HG02571 (cell line): ENCODE measurements around the gene JAG2.

ENCODE experiments used
- ATAC-seq: cut with Tn5 transposase; IDR thresholded peaks from one replicate; pipeline ENCODE4 v1.9.1; 2021; ENCODE audit warnings: mild to moderate bottlenecking, moderate library complexity; ENCODE audit not compliant: unreplicated experiment

JAG2 gene

DNA sequence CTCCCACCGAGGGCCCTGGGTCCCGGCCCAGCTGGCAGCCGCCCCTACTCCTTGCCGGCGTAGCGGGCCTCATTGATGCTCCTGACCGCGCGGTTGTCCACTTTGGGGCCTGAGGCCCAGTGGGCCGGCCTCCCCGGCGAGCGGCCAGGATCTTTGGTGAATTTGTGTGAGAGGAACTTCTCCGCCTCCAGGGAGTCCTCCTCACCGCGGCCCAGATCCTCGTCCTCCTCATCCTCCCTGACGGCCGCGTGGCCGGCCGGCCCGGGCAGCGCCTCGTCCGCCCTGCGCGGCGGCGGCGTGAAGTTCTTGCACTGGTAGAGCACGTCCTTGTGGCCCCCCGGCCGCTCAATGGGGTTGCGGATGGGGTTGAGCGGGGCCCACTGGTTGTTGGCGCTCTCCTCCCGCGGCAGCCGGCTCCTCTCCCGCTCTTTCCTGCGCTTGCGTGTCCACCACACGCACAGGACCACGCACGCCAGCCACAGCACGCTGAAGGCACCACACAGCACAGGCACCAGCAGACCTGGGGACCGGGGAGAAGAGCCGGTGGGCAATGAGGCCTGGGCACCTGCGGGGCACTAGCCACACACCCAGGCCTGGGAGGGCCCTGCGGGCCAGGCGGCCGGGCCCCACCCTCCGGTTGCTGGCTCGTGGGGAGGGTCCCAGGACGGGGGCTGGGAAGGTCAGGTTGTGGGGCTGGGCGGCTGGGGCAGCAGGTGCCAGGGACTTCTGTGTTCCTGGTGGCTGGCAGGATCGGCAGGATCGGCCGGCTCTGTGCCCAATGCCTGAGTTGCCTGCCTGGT is 25.7 kb downstream of the JAG2 start:
- ATAC-seq, result no peak

DNA sequence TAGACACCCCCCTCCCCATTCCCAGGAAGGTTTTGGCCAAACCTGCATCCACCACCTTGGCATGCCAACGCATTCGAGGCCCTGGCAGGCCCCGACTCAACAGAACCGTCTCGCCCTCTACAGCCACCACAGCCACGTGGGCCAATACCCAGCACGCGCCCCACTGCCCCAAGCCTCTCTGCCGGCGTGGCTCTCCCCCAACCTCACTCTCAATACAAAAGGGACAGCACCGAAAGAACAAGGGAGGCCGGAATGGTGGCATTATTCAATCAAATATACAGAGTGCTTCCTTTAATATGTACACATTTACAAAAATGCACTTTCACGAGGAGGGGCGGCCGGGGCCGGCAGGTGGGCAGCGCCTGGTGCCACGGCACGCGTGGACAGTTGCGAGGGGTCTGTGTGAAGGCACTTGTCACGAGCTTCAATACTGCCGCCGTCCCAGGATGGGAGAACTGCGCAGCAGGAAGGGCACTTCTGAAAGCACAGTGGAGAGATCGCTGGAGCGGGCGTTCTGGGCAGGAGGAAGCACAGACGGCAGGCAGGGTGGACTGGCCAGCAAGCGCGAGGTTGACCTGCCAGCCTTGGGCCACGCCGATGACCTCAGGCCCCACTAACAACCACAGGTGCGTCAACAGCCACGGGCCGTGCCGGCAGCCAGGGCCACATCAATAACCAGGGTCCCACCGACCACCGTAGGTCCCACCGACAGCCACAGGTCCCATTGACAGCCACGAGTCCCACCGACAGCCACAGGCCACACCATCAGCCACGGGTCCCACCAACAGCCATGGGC is 26.9 kb downstream of the JAG2 start:
- ATAC-seq, result no peak

DNA sequence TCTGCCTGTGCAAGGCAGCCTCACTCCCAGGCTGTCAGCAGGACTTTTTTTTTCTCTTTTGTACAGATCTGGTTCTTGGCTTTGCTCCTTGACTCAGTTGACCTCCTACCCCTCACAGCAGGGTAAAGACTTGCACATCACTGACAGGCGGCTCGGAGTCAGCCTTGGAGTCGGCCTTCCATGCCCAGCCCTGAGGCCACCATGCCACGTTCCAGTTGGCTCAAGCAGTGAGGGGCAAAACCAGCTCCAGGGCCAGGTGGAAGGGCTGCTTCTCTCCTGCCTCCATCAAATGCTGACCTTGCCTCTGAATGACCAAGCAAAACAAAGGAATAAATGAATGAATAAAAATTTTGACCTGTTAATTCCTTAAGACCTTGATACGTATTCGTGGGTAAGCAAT is 27.6 kb downstream of the JAG2 start:
- ATAC-seq, result no peak

DNA sequence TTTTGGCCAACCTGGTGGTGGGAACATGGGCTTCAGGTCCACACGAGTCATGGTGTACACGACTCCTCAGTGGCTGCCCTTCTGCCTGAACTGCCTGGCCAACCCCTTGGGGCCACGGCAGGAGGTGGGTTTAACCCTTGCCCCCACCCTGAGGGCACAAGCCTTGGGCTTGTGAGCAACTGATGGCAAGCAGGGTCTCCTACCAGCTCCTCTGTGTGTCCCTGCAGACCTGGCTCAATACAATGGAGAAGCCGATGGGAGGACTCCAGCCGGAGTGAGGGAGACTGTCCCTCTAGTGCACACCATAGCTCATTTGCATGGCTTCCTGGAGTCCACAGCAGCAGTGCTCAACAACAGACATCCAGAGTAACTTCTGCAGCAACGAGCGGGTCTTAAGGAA is 28.0 kb downstream of the JAG2 start:
- no peak for ATAC-seq

DNA sequence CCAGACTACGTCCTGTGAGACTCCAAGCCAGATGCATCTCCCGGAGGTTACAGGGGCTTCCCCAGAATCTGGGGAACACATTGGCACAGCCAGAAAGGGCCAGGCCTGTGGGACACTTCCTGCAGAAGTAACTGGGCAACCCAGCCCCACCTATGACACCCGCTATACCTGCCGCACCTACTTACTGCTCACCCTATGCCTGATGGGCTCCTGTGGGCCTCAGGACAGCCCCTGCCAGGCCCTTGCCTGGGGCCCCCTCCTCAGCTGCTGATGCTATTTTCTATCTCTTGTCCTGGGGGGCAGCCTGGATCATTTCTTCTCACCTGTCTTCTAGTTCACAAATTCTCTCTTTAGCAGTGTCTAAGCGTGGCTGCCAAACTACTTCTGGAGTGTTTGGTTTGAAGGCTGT is 28.7 kb downstream of the JAG2 start:
- ATAC-seq, result no peak

DNA sequence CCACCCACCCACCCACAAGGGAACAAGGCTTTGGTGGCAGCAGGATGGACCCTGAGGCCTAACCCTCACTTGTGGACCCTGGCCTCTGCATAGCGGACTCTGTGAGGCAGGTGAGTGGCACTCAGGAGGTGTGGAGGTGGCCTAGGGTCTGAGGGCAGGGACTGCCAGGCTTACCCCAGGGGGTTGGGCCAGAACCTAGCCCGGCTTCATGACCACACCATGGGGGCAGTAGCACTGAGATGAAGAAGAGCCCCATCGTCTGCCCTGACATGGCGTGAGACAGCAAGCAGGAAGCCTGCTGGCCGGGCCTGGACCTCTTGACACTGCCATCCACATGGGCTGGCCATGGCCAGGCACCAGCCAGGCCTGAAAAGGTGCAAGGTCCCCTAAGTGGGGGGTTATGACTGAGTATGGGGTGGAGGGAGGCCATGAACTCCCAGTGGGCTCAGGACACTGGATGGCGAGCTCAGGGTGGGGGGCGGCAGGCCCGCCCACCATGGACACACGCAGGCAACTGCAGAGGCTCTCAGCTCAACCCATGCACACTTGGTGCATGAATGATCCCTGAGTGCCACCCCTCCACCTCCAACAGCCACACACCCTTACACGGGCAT is 29.3 kb downstream of the JAG2 start:
- ATAC-seq, result no peak

DNA sequence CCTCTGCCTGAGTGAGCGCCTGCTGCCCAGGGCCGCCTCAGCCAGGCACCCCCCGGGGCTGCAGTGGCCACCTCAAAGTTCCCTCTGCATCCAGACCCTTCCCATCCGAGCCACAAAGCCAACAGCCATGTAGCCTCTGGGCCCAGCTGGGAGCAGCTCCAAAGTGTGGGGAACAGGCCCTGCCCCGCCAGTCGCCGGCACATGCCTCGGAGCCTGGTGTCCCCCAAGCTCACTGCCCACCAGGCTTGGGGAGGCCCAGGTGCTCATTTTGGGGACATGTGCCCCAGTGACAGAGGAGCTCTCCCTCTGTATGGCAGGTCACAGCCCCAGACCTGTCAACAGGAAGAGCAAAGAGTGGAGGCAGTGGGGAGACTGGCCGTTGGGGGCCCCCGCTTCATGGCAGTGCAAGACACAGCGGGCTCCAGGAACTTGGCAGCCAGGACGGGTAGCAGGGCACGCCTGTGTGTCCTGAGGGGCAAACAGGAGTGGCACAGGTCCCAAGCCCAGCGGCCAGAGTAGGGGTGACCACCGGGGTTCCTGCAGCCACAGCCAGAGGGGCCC is 29.9 kb downstream of the JAG2 start:
- no peak for ATAC-seq

DNA sequence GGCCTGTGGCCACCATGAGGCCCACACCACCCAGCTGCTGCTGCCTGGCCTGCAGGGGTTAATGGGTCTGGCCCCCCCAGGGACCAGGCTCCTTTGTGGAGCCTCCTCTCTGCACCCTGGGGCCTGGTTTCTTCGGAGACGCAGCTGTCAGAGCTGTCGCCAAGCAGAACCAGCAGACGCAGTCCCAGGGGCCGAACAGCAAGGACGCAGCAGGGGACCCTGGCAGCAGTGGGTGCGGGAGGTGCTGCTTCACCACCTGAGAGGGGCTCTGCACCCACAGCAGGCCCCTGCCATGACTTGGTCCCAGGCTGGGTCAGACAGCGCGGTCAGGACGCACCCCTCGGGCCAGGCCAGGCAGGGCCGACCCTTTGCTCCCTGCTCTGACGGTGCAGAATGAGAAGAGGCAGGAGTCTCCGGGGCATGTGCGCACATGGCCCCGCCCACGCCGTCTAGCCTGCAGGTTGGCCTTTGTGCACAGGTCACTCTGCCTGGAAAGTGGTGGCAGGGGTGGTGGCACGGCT is 30.5 kb downstream of the JAG2 start:
- no peak for ATAC-seq

DNA sequence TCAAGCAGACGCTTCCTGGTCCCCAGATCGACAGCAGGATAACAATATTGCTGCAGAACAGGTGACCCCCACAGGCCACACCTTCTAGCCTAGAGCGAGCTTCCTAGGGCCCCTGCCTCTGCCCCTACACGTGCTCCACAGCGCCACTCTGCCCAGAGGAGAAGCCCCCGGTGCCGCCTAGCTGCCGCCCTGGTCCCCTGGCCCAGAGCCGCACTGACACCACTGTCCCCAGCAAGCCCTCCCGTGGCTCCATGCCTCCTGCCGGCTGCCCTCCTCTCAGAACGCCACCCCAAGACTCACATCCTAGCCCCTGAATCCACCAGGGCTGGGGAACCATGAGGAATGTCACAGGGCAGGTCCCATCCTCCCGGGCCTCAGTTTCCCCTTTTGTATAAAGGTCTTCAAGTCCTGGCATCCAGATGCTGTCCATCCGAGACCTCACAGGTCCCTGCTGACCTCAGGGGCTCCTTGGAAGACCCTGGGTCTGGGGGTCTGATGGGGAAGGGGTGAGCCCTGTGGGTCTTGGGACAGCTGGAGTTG is 31.0 kb downstream of the JAG2 start:
- no peak for ATAC-seq

DNA sequence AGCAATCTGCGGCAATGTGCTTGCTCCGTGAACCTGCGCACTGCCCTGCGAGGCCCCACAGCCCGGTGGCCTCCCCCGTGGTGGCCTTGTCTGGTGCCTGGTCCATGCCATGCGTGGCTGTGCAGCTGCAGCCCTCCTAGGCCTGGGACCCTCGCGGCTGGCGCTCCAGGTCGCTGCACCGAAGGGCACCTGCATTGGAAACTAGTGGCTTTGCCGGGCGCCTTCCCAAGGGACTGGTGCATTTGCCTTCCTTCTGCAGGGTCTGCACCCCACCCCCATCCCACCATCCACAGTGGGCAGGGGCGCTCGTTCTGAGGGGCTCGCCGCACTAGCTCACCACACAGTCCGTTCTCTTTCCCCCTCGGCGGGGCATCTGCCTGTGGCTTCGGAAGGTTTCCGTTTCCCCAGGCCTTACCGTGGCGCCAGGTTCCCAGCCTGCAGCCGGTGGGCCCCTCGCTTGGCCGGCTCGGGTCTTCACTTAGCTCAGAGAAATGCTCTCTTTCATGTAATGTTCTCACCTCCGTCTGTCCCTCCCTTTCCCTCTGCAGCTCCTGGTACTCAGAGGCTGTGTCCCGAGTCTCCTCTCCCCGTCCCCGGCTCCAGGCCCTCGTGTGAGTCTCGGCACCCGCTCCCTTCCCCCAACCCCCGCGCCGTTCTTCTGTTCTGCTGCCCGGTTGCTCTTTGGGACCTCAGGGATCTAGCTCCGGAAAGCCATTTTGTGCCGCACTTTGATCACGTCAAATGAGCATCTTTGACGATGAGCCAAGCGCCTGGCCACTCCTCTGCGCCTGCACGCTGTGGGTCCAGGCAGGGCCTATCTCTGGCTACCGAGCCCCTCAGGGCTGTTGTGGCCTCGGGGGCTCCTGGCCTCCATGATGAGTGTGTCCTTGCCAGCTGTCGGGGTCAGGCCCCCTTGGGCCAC is 31.9 kb downstream of the JAG2 start:
- ATAC-seq, result no peak

DNA sequence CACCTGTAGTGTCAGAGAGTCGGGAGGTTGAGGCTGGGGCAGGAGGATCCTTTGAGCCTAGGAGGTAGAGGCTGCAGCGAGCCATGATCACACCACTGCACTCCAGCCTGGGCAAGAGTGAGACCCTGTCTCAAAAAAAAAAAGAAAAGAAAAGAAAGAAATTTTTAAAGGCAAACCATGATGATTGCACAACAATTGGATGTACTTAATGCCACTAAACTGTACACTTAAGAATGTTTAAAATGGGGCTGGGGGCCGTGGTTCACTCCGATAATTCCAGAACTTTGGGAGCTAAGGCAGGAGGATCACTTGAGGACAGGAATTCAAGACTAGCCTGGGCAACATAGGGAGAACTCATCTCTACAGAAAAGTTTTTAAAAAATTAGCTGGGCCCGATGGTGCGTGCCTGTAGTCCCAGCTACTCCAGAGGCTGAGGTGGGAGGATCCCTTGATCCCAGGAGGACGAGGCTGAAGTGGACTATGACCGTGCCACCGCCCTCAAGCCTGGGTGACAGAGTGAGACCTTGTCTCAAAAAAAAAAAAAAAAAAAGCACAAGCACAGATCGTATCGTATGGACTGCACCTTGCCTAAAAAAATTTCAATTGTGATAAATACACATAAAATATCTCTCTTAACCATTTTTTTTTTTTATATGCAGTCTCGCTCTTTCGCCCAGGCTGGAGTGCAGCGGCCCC is 32.7 kb downstream of the JAG2 start:
- ATAC-seq, result no peak

DNA sequence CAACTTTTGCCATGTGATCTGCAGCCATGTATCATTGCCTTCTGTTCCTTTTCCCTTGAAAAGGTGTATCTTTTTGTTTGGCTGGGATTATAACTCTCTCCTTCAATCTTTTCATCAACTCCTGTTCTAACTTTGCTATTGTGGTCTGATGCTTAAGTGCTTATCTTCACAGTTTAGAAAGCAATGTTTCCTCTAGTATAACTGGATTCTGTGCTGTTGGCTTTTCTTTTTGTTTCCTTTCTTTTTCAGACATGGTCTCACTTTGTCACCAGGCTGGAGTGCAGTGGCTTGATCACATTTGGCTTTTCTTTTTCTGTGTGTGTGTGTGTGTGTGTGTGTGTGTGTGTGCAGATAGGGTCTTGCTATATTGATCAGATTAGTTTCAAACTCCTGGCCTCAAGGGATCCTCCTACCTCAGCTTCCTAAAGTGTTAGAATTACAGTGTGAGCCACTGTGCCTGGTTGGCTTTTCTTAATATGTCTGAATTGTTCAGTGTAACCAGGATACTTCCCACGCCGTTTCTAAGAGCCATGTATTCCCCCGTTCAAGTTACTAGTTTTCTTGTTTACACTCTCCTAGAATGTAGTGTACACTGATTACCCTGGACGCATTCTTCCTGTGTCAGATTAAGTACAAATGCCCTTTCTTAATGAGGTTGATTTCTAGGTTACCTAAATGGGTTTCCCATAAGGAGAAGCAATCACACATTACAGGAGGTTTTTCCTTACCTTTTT is 35.5 kb downstream of the JAG2 start:
- no peak for ATAC-seq

DNA sequence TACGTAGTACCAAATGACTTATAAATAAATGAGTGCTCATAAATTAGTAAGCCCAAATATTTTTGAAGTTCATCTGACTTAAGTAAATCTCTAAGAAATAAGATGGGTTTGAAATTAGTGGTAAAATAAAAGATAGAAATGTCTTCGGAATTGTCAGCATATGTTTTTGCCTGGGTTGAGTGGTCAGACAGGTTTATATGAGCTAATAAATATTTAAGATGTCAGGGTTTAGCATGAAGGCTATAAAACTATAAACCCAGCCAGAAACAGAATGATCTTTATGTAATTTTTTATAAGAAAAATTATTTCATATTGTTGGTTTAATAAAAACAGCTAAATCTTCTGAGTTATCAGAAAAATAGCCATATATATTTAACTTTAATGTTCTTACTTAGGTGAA is 37.3 kb downstream of the JAG2 start:
- no peak for ATAC-seq

DNA sequence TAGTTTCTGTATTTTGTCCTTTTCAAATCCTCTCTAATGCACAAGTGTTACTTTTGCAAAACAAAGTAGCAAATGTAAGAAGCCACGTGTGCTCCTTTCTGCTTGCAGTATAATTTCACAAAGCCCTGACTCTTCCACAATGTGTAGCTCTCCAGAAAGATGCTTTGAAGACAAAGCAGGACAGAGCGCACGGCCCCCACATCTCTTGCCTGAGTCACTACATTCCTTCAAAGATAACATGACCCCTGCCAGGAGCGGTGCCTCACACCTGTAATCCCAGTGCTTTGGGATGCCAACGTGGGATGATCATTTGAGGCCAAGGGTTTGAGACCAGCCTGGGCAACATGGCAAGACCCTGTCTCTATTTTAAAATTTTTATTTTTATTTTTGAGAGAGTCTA is 40.5 kb downstream of the JAG2 start:
- ATAC-seq, result no peak

DNA sequence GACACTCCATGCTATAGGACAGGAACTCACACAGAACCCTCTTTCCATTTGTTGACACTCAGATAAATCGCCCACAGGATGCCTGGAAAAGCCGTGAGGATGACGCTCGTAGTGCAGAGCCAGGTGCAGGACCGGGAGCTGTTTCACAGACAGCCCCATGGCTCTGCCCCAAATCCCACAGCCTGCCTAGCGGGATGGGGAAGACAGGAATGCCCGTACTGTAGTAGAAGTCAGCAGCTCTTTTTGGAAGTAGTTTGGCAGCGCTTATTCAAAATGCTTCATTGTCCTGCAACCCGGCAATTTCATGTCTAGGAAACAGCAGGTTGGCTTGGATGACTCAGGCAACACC is 41.6 kb downstream of the JAG2 start:
- no peak for ATAC-seq

DNA sequence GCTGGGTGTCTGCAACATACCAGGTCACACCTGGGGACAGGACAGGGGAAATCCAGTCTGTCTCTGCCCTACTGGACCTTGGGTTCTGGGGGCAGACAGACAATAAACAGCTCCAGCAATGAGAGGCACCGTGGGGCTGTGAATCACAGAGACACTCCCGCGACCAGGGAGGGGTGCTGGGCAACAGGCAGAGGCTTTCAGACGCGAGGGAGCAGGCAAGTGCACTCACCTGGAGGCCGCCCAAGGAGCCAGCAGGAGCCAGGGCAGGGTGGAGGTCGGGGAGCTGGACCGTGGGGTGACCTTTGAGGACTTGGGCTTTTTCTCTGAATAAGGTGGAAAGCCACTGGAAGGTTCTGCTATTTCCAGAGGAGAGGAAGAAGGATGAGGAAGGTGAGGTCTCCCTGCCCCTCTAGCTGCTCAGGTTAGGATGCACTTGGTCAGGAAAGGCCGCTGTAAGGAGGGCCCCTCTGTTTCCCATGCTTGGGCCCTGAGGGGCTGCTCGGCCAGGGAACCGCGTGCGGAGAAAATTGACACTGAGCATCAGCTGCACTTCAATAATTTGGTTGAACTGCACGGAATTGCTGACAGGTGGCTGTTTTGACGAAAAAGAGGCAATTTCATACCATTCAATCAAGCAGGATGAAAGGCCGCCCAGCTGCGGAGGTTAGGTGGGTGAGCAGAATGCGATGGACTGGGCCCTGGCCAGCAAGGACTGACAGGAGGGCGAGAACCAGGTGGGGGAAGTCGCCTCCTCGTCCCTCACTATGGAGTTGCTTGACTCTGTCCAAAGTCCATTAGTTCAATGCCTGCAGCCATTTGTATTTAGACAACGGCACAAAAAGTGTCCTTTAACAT is 42.2 kb downstream of the JAG2 start:
- no peak for ATAC-seq

DNA sequence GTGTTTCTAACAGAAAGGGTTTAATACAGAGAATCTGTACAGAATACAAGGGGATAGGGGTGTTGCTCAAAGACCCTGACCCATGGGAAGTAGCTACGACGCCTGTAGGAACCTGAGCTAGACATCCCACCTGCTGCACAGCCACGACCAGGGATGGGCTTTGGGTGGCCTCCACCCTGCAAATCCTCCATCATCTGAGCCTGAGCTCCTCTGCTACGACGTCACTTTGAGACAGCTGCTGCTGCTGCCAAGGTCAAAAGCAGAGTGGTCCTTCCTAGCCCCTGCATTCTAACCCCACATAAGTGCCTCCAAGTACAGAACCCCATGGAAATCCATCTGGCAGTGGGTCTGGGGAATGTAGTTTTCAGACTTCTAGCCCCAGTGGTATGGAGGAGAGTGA is 43.8 kb downstream of the JAG2 start:
- no peak for ATAC-seq
